ENCODE measurements around the gene LMF2. TPM values are rescaled to one million over a fixed set of nuclear protein-coding genes. Genes with fewer than 3 reads are reported as not detected.
"Not testable (repeated sequence)": the region's sequence is repeated elsewhere in the genome, so short reads cannot be mapped to it uniquely, and the experiment has no call there.

Gene LMF2, protein sequence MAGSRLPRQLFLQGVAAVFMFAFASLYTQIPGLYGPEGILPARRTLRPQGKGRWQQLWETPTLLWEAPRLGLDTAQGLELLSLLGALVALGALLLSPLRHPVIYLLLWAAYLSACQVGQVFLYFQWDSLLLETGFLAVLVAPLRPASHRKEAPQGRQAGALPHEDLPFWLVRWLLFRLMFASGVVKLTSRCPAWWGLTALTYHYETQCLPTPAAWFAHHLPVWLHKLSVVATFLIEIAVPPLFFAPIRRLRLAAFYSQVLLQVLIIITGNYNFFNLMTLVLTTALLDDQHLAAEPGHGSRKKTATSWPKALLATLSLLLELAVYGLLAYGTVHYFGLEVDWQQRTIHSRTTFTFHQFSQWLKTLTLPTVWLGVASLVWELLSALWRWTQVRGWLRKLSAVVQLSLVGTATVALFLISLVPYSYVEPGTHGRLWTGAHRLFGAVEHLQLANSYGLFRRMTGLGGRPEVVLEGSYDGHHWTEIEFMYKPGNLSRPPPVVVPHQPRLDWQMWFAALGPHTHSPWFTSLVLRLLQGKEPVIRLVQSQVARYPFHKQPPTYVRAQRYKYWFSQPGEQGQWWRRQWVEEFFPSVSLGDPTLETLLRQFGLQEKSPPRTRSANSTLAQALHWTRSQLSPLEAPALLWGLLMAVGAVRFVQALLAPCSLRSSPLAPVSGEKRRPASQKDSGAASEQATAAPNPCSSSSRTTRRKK
- polyA plus RNA-seq (ENCODE audit: insufficient read length in 4 of 4) = 10 to 100 TPM; 30.3 to 73.2 (median 55.4) TPM

DNA sequence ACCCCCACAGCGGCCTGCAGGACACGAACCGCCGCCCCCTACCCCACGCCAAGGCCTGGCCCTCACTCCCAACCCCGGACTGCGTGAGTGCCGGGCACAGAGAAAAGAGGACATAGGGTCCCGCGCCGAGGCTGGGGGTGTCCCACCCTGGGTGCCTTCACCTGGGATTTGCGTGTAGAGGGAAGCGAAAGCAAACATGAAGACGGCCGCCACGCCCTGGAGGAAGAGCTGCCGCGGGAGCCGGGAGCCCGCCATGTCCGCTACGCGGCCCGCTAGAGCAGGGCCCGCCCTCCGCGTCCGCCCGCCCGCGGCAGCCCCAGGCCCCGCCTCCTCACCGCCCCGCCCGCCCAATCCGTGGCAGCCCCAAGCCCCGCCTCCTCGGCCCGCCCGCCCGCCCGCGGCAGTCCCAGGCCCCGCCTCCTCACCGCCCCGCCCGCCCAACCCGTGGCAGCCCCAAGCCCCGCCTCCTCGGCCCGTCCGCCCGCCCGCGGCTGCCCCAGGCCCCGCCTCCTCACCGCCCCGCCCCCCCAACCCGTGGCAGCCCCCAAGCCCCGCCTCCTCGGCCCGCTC, at the start of gene LMF2:
TSS of gene LMF2 (minus strand) at position 282 of the 570 bp plus-strand sequence. CDS start at position 255, 27 bp downstream.
- DNase-seq (ENCODE audit: low read depth in 4 of 4, low spot score in 2 of 4) = peak in 1 of 4 donors; percentile 50

DNA sequence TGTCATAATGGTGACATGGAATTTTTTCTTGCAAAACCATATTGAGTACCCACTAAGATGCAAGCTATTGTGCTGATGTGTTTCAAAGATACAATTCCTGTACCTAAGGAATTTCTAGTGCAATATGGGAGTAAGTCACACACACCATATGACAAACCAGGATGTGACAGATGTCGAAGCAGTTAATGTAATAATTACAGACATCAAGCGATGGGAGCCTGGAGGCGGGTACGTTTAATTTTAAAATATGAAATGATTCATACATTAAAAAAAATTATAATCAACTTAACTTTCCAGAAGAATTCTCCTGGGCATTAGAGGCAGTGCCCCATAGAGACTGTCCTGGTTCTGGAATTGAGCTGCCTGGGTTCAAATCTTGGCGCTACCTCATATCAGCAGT, 49.2 kb upstream of the LMF2 start:
- DNase-seq (ENCODE audit: low read depth in 4 of 4, low spot score in 2 of 4) = no peak

DNA sequence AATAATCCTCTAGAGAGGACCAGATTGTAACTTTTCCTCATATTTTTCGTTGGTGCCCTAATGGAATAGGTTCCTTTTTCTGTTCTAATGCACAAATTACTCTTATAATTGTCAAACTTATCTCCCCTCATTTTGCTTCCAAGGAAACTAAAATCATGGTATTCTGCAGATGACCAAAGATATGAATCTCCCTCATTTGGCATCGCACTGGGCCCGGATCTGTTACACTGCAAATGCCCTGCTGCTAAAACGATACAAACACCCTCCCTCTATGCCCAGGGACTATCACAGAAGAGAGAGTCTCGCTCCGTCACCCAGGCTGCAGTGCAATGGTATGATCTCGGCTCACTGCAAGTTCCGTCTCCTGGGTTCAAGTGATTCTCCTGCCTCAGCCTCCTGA, 45.8 kb upstream of the LMF2 start:
- DNase-seq (ENCODE audit: low read depth in 4 of 4, low spot score in 2 of 4) = no peak

- no peak for DNase-seq (ENCODE audit: low read depth in 4 of 4, low spot score in 2 of 4)
Observed at GRCh38 chr22:50551160-50551752, 43.8 kb upstream of the LMF2 start.

- DNase-seq (ENCODE audit: low read depth in 4 of 4, low spot score in 2 of 4) = no peak
Observed at GRCh38 chr22:50550395-50550794, 42.9 kb upstream of the LMF2 start.

DNA sequence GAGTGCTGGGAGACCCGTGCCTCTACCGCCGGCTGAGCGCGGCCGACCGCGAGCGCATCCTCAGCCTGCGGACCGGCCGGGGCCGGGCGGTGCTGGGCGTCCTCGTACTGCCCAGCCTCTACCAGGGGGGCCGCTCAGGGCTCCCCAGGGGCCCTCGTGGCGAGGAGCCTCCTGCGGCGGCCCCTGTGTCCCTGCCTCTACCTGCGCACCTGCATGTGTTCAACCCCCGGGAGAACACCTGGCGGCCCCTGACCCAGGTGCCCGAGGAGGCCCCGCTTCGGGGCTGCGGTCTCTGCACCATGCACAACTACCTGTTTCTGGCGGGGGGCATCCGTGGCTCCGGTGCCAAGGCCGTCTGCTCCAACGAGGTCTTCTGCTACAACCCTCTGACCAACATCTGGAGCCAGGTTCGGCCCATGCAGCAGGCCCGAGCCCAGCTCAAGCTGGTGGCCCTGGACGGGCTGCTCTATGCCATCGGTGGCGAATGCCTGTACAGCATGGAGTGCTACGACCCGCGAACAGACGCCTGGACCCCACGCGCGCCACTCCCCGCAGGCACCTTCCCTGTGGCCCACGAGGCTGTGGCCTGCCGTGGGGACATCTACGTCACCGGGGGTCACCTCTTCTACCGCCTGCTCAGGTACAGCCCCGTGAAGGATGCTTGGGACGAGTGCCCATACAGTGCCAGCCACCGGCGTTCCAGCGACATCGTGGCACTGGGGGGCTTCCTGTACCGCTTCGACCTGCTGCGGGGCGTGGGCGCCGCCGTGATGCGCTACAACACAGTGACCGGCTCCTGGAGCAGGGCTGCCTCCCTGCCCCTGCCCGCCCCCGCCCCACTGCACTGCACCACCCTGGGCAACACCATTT, 41.7 kb upstream of the LMF2 start:
- DNase-seq (ENCODE audit: low read depth in 4 of 4, low spot score in 2 of 4) = no peak

DNA sequence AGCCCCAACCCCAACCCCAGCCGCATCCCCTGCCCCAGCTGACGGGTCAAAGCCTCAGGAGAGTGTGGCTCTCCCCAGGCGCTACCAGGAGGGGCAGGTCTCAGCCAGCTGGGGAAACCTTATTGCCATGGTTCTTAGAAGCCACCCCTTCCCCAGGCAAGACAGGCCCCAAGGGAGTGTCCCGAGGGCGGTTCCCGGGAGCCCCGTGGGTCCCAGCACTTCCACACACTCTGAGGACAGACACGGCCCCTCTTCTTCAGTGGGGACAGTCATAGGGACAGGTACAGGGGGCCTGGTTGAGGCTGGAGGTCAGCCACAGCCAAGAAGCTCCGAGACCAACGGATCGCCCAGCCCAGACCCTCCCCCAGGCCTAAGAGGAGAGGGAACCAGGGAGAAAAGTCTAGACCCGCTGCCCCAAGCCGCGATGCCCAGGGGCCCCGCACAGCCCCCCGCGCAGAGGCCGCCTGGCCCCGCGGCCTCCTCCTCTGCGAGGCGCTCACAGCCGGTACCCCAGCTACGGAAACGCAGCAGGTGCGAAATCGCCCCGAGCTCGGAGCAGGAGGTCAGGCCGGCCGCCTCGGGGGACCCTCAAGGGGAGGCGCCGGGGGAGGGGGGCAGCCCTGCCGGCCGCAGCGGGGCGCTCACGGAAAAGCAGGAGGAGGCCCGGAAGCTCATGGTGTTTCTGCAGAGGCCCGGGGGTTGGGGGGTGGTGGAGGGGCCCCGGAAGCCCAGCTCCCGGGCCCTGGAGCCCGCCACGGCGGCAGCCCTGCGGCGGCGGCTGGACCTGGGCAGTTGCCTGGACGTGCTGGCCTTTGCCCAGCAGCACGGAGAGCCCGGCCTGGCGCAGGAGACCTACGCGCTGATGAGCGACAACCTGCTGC, 40.8 kb upstream of the LMF2 start:
- DNase-seq (ENCODE audit: low read depth in 4 of 4, low spot score in 2 of 4) = no peak

DNA sequence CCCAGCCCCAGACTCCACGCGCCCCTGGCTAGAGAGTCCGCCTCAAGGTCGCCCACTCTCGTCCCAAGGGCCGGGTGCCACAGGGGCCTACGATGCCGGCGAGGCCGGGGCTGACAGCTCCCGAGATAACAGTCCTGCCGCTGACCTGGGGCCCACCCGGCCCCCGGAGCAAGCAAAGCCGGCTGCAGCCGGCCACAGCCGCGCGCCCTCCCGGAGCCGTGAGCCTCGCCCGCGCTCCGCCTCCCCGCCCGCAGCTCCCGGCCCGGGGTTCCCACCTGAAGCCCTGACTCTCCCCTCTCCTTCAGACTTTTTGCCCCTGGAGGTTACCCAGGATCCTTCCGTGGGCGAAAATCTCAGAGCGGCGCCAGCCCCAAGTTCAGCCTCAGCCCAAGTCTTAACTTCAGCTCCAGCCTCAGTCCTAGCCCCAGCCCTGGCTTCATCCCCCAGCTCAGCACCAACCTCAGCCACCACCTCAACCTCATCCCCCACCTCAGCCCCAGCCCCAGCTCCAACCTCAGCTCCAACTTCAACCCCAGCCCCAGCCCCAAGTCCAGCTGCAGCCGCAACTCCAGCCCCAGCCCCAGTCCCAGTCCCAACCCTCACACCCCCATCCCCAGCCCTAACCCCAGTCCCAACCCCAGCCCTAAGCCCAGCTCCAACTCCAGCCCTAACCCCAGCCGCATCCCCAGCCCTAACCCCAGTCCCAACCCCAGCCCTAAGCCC, 39.9 kb upstream of the LMF2 start:
- DNase-seq (ENCODE audit: low read depth in 4 of 4, low spot score in 2 of 4) = no peak

- no peak for DNase-seq (ENCODE audit: low read depth in 4 of 4, low spot score in 2 of 4)
Observed at GRCh38 chr22:50546326-50547262, 39.1 kb upstream of the LMF2 start.

GRCh38 chr22:50545522-50546325, 38.2 kb upstream of the LMF2 start, which contains the start of gene KLHDC7B:
Gene KLHDC7B, plus strand, starts transcription at chr22:50545899. Its CDS starts 345 bp downstream, at chr22:50546244.
- DNase-seq (ENCODE audit: low read depth in 4 of 4, low spot score in 2 of 4) = no peak

DNA sequence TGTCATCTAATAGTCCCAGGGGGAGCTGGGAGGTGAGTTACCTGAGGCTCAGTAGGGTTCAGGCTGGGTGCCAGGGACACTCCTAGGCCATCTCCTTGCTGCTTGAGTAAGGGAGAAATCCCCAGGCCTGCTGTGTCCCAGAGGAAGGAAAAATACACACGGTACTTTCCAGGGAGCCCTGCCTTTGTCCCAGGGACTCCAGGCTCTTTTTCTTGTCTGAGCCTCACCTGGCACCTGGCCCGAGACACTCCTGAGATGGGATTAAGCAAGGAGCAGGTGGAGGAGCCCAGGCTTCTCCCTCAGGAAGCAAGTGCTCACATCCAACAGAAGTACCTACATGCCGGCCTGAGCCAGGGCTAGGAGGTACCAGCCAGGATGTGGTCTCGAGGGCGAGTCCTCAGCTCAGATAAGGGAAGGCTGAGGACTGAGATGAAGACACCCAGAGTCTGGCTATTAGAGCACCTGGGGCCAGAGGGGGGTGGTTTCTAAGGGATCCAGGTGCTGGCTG, 37.3 kb upstream of the LMF2 start:
- DNase-seq (ENCODE audit: low read depth in 4 of 4, low spot score in 2 of 4) = no peak

GRCh38 chr22:50544078-50544745, 36.7 kb upstream of the LMF2 start:
- no peak for DNase-seq (ENCODE audit: low read depth in 4 of 4, low spot score in 2 of 4)

DNA sequence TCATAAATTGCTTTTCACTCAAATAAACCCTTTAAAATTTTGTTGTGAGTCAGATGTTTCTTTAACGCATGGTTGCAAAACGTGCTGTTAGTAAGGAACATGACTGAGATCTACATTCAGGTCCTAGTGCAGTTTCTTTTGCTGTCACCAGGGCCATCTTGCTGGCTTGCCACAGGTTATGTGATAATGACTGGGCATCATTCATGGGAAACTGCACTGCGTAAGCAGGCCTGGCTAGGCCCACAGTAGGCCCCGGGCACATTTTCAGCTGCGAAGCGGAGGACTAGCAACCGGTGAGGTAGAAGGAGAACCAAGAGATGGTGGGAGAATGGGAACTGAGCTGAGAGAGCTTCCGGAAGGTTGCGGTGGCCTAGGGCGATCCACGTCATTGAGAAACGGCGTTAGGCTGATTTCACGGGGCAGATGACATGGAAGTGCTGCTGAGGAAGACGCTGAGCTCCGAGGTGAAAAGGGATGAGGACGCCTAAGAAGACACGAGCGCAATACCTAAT, 35.0 kb upstream of the LMF2 start:
- no peak for DNase-seq (ENCODE audit: low read depth in 4 of 4, low spot score in 2 of 4)

- DNase-seq (ENCODE audit: low read depth in 4 of 4, low spot score in 2 of 4) = not testable (repeated sequence)
Observed at GRCh38 chr22:50541667-50542026, 34.1 kb upstream of the LMF2 start.

- no peak for DNase-seq (ENCODE audit: low read depth in 4 of 4, low spot score in 2 of 4)
Observed at GRCh38 chr22:50540381-50540780, 32.9 kb upstream of the LMF2 start.

DNA sequence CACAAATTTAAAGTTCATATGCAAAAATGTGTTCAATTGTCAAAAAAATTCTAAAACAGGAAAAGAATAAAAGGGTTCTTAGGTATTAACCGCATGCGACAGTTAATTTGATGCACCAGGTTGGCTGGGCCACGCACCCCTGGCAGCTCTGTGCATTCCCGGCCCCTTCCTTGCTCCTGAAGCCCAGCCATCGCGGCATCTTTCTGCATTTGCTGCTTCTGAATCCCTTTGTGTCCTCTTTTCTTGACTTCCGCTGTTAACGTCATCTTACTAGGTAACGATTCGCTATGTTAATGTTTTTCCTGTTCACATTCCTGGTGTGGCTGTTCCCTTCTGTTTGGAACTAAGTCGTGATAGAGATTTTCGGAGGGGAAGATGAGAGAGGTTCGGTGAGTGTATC, 30.3 kb upstream of the LMF2 start:
- no peak for DNase-seq (ENCODE audit: low read depth in 4 of 4, low spot score in 2 of 4)

Measured in left renal cortex interstitium (tissue), 4 donors.